Fibroblast of lung (primary cell): ENCODE data around the gene CIPC.

ENCODE experiments used
- CTCF ChIP-seq, 2 donors: IDR thresholded peaks in 1 of 2; conservative IDR thresholded peaks in 1 of 2; 1 replicate in 1 of 2; 2 replicates in 1 of 2; pipeline ENCODE4 v1.5.1; 2011 to 2012; ENCODE audit warnings: low read length in 2 of 2, control low read depth in 1 of 2, inconsistent platforms in 1 of 2, low read depth in 1 of 2, mild to moderate bottlenecking in 1 of 2
- EZH2 ChIP-seq: IDR thresholded peaks from 2 replicates; pipeline ENCODE4 v1.5.1; 2012; ENCODE audit warnings: low read length, control low read depth, mild to moderate bottlenecking; ENCODE audit errors: missing control alignments

GRCh38 chr14:77097006-77097699, 905 bp upstream of the CIPC start:
- no peak for TF ChIP-seq CTCF (conservative IDR thresholded peaks at IDR 0.05 in 1 of 2, IDR thresholded peaks at IDR 0.05 in 1 of 2; ENCODE audit: low read depth in 1 of 2, low read length in 2 of 2)
- TF ChIP-seq EZH2 = no peak
